Effector memory CD4-positive, alpha-beta T cell (primary cell): Measurements from ENCODE around the gene CTDP1.
"Not testable (repeated sequence)": the region's sequence is repeated elsewhere in the genome, so short reads cannot be mapped to it uniquely, and the experiment has no call there.

Source experiments
- DNase-seq, 3 donors: peaks; one replicate each; pipeline ENCODE4 v3.0.0-alpha.2; 2020
- H3K27ac ChIP-seq: 2 replicates; pipeline ENCODE4 v1.7.0; 2013; ENCODE audit warnings: mild to moderate bottlenecking, low read length, moderate library complexity; ENCODE audit not compliant: insufficient read depth, poor library complexity, severe bottlenecking
- H3K27me3 ChIP-seq: replicated peaks from 2 replicates; pipeline ENCODE4 v1.7.0; 2013; ENCODE audit warnings: mild to moderate bottlenecking, low read length; ENCODE audit not compliant: insufficient read depth, control insufficient read depth, poor library complexity, severe bottlenecking
- H3K36me3 ChIP-seq: 2 replicates; pipeline ENCODE4 v1.7.0; 2013; ENCODE audit warnings: mild to moderate bottlenecking, low read length, moderate library complexity; ENCODE audit not compliant: control insufficient read depth, insufficient read depth
- H3K4me1 ChIP-seq: 2 replicates; pipeline ENCODE4 v1.7.0; 2013; ENCODE audit warnings: low read length, mild to moderate bottlenecking; ENCODE audit not compliant: control insufficient read depth, insufficient read depth, poor library complexity, severe bottlenecking
- H3K4me3 ChIP-seq: 2 replicates; pipeline ENCODE4 v1.7.0; 2013; ENCODE audit warnings: low read length, low read depth, mild to moderate bottlenecking; ENCODE audit not compliant: insufficient read depth, poor library complexity, severe bottlenecking
- H3K9me3 ChIP-seq: 2 replicates; pipeline ENCODE4 v1.7.0; 2013; ENCODE audit warnings: mild to moderate bottlenecking, low read length, moderate library complexity; ENCODE audit not compliant: control insufficient read depth

The CTDP1 gene

GRCh38 chr18:79713341-79713740 lies 33.7 kb downstream of the CTDP1 start:
- Histone ChIP-seq H3K36me3 (peaks cover 65% of the 10 kb centered on the region), H3K9me3 (no peaks in the 10 kb centered on the region), H3K4me1 (no peaks in the 10 kb centered on the region)

GRCh38 chr18:79714531-79715240 lies 35.1 kb downstream of the CTDP1 start:
- peaks cover 70% of the 10 kb centered on the region for H3K36me3 ChIP-seq

More at GRCh38 chr18:79713341-79713740, 33.7 kb downstream of the CTDP1 start:
- Histone ChIP-seq H3K4me3 (no peak overlapping the region), H3K27ac (no peak overlapping the region), H3K27me3 (no peaks in the 10 kb centered on the region)
- DNase-seq, result no peak

DNA sequence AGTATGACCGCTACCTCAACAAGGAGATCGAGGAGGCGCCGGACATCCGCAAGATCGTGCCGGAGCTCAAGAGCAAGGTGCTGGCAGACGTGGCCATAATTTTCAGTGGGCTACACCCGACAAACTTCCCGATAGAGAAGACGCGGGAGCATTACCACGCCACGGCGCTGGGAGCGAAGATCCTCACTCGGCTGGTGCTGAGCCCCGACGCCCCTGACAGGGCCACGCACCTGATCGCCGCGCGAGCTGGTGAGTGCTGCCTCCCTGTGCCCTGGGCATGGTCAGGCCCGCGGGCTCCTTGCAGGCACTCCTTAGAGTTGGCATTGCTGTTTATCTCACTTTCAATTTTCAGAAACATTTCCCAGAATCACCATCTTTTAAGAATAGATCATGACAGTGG lies 35.7 kb downstream of the CTDP1 start:
- Histone ChIP-seq H3K9me3 (no peaks in the 10 kb centered on the region), H3K4me1 (no peaks in the 10 kb centered on the region), H3K36me3 (peaks cover 67% of the 10 kb centered on the region), H3K27ac (no peak overlapping the region), H3K27me3 (no peaks in the 10 kb centered on the region), H3K4me3 (no peak overlapping the region)
- DNase-seq, result no peak

More at GRCh38 chr18:79714531-79715240, 35.1 kb downstream of the CTDP1 start:
- H3K4me1 ChIP-seq, result no peaks in the 10 kb centered on the region
- H3K4me3 ChIP-seq, result no peak overlapping the region
- no peak overlapping the region for H3K27ac ChIP-seq
- no peak for DNase-seq
- no peaks in the 10 kb centered on the region for H3K9me3 ChIP-seq
- no peaks in the 10 kb centered on the region for H3K27me3 ChIP-seq

- Histone ChIP-seq H3K27ac (no peak overlapping the region), H3K36me3 (peaks cover 77% of the 10 kb centered on the region), H3K27me3 (no peaks in the 10 kb centered on the region), H3K9me3 (no peaks in the 10 kb centered on the region), H3K4me3 (no peak overlapping the region), H3K4me1 (no peaks in the 10 kb centered on the region)
- DNase-seq, result no peak
Observed at GRCh38 chr18:79717059-79717458, 37.5 kb downstream of the CTDP1 start.

DNA sequence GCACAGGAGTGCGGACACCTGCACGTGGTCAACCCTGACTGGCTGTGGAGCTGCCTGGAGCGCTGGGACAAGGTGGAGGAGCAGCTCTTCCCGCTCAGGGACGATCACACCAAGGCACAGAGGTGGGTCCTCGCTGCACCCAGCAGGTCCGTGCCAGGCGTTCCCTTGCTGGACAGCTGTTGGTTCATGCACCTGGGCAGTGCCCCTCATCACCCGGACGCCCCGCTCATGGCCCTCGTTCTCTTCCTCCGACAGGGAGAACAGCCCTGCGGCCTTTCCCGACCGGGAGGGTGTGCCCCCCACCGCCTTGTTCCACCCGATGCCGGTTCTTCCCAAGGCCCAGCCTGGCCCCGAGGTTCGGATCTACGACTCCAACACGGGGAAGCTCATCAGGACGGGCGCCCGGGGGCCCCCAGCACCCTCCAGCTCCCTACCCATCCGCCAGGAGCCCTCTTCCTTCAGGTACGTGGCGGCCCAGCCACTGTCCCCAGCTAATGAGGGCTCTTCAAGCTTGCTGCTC lies 38.0 kb downstream of the CTDP1 start:
- H3K4me3 ChIP-seq, result no peak overlapping the region
- H3K27me3 ChIP-seq, result no peaks in the 10 kb centered on the region
- H3K4me1 ChIP-seq, result no peaks in the 10 kb centered on the region
- no peak overlapping the region for H3K27ac ChIP-seq
- H3K36me3 ChIP-seq, result peaks cover 81% of the 10 kb centered on the region
- no peak for DNase-seq
- H3K9me3 ChIP-seq, result no peaks in the 10 kb centered on the region

GRCh38 chr18:79718126-79718525 lies 38.5 kb downstream of the CTDP1 start:
- no peak for DNase-seq
- H3K36me3 ChIP-seq, result peaks cover 82% of the 10 kb centered on the region

GRCh38 chr18:79718878-79719477 lies 39.4 kb downstream of the CTDP1 start:
- Histone ChIP-seq H3K27ac (no peak overlapping the region), H3K4me1 (no peaks in the 10 kb centered on the region), H3K4me3 (no peak overlapping the region), H3K27me3 (no peaks in the 10 kb centered on the region), H3K9me3 (no peaks in the 10 kb centered on the region), H3K36me3 (peaks cover 83% of the 10 kb centered on the region)
- no peak for DNase-seq

More at GRCh38 chr18:79718126-79718525, 38.5 kb downstream of the CTDP1 start:
- Histone ChIP-seq H3K4me1 (no peaks in the 10 kb centered on the region), H3K9me3 (no peaks in the 10 kb centered on the region), H3K27me3 (no peaks in the 10 kb centered on the region), H3K27ac (no peak overlapping the region), H3K4me3 (no peak overlapping the region)

- H3K27me3 ChIP-seq, H3K9me3 ChIP-seq, H3K4me3 ChIP-seq, H3K4me1 ChIP-seq, H3K27ac ChIP-seq, DNase-seq: not testable (repeated sequence)
- H3K36me3 ChIP-seq, result peaks cover 76% of the 10 kb centered on the region
Observed at GRCh38 chr18:79719478-79720358, 40.1 kb downstream of the CTDP1 start.

DNA sequence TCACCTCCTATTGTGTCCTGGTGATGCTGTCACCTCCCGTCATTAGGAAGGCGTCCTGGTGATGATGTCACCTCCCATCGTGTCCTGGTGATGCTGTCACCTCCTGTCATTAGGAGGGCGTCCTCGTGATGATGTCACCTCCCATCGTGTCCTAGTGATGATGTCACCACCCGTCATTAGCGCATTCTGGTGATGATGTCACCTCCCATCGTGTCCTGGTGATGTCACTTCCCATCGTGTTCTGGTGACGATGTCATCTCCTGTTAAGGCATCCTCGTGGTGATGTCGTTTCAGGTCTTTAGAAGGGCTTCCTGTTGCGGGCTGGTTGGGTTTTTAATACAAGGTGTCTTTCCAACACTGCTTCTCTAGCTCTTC lies 40.7 kb downstream of the CTDP1 start:
- H3K27me3 ChIP-seq, result no peaks in the 10 kb centered on the region
- H3K9me3 ChIP-seq, result no peaks in the 10 kb centered on the region
- no peak overlapping the region for H3K4me3 ChIP-seq
- H3K4me1 ChIP-seq, result no peaks in the 10 kb centered on the region
- no peak for DNase-seq
- no peak overlapping the region for H3K27ac ChIP-seq
- peaks cover 72% of the 10 kb centered on the region for H3K36me3 ChIP-seq
